ENCODE data around the gene ATL1.
"Not testable (repeated sequence)": the region's sequence is repeated elsewhere in the genome, so short reads cannot be mapped to it uniquely, and the experiment has no call there.

The ATL1 gene

DNA sequence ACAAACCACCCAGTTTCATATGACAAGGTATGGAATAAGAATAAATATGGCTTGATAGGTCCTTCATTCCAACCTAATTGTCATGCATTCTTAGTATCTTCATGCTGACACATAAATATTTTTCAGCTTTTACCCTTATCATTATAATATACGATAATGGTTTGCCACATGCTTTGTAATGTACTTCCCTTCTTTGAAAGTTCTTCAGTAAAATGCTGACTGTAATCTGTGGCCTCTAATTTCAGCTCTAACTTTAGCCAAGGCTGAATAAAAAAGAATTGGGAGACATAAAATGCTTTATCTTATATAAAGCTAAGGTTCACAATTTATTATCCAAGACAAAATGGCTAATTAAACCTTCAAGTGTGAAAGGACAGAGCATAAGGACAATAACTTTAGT is 24.9 kb upstream of the ATL1 start:
- no peak for DNase-seq (ENCODE audit: low read depth, low spot score)

GRCh38 chr14:50538034-50538433 is 21.9 kb upstream of the ATL1 start:
- DNase-seq (ENCODE audit: low read depth, low spot score): not testable (repeated sequence)

DNA sequence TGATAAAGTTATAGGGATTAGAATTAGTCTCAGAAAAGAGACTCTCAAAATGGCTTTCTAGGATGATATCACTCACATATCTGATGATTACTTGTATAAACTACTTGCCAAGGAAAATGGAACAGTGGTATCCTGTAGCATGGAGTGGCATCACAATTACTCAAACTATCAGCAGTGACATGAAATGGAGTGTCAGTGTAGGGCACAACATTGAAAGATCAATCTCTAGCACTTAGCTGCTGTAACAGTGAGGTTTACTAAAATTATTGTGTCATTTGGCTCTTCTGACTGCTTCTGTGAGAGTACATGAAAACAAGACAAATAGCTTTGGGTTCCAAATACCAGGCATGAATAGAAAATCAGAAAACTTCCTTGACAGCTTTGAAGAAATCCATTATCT is 20.9 kb upstream of the ATL1 start:
- DNase-seq (ENCODE audit: low read depth, low spot score): no peak

DNA sequence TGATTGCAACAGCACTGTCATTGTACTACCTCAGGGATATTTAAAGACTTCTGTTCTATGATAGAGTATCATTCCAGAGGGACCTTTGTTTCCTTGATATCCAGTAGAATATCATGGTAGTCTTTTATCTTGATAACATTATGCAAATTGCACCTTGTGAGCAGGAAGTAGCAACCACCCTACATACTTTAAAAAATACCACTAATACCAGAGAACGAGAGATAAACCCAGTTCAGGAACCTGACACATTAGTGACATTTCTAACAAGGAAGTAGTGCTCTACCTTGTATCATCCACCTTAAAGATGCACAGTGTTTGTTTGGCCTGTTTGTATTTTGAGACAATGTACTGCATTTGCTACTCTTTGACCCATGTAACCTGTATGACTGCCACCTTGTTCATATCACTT is 18.8 kb upstream of the ATL1 start:
- no peak for DNase-seq (ENCODE audit: low read depth, low spot score)

GRCh38 chr14:50542941-50543418 is 17.0 kb upstream of the ATL1 start:
- no peak for DNase-seq (ENCODE audit: low read depth, low spot score)

- no peak for DNase-seq (ENCODE audit: low read depth, low spot score)
Observed at GRCh38 chr14:50544911-50545310, 15.0 kb upstream of the ATL1 start.

DNA sequence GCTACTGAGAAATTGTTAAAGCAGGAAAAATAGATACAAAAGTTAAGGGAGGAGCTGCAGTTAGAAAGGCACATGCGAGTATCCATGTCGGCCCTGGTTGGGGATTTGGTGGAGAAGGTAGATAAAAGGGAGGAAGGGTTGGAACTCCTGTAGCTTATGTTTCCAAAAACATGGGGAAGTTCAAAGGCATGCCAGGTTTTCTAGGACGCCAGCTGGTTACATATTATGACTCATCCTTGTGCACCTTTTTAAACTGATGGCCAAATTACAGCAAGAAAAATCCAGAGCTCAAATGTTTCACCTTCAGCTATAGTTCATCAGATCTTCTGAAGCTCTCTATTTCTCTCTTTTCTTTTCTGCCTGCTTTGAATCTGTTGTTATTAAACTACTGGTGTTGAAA is 14.3 kb upstream of the ATL1 start:
- no peak for DNase-seq (ENCODE audit: low read depth, low spot score)

GRCh38 chr14:50550294-50550693 is 9.7 kb upstream of the ATL1 start:
- DNase-seq (ENCODE audit: low read depth, low spot score): peak; percentile 52

GRCh38 chr14:50551877-50552276 is 8.1 kb upstream of the ATL1 start:
- DNase-seq (ENCODE audit: low read depth, low spot score): no peak

- DNase-seq (ENCODE audit: low read depth, low spot score): not testable (repeated sequence)
Observed at GRCh38 chr14:50552796-50553195, 7.1 kb upstream of the ATL1 start.

DNA sequence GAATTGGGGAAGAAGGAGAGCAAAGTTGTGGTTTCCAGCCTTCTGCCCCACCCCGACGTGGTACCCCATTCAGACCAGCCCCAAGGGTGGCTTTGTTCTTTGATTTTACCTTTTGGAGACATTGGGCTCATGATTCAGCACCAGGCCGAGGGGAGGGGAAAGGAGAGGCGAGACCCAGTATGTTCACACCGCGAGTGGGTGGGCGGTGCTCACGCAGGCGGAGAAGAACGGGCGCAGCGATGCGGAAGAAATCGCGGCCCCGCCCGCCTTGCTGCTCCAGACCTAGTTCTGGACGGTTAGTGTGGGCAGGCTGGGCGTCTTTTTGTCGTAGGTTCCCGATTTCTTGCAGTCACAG is 963 bp downstream of the ATL1 start:
- no peak for DNase-seq (ENCODE audit: low read depth, low spot score)

GRCh38 chr14:50562841-50563240 is 2.9 kb downstream of the ATL1 start:
- DNase-seq (ENCODE audit: low read depth, low spot score): no peak

- no peak for DNase-seq (ENCODE audit: low read depth, low spot score)
Observed at GRCh38 chr14:50569714-50570274, 9.8 kb downstream of the ATL1 start.

GRCh38 chr14:50573862-50574261 is 13.9 kb downstream of the ATL1 start:
- DNase-seq (ENCODE audit: low read depth, low spot score): no peak

GRCh38 chr14:50575769-50576168 is 15.8 kb downstream of the ATL1 start:
- DNase-seq (ENCODE audit: low read depth, low spot score): no peak

DNA sequence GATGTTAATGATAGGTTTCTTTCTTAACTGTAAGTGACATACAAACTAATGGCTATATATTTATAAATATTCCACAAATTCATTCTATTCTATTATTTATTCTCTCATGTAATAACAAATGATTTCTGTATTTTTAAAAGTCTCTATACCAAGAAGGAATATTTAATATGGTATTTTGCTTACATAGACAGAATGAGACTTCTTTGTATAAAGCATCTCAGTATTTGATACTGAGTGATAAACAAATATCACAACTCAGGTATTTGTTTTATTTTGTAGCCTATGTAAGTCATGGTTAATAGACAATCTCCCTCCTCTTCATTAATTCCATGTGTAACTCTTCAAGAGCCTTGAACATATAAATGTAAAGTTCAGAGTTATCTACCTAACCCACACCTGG is 18.0 kb downstream of the ATL1 start:
- DNase-seq (ENCODE audit: low read depth, low spot score): no peak

- no peak for DNase-seq (ENCODE audit: low read depth, low spot score)
Observed at GRCh38 chr14:50578433-50578832, 18.5 kb downstream of the ATL1 start.

GRCh38 chr14:50590464-50590863 is 30.5 kb downstream of the ATL1 start:
- no peak for DNase-seq (ENCODE audit: low read depth, low spot score)

DNA sequence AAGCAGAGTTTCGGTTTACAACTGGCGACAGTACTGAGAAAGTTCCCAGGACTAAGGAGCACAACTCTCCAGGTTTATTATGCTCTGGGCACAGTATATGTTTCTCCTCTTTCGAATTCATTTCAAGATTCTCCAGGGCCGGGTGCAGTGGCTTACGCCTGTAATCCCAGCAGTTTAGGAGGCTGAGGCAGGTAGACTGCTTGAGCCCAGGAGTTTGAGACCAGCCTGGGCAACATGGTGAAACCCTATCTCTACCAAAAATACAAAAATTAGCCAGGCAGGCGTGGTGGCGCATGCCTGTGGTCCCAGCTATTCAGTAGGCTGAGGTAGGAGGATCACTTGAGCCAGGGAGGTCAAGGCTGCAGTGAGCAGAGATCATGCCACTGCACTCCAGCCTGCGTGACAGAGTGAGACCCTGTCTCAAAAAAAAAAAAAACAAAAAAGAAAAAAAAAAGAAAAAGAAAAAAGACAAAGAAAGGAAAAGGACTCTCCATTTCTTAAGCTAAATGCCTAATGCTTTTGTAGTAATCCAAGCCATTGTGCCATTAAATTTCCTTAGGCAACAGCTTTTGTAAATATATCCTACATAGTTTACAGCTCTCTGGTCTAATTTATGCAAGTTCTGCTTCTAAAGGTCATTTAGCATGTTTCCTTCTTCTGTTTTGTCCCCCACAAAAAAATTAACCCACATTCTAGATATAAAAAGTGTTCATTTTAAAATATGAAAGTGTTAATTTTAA is 34.8 kb downstream of the ATL1 start:
- peak; percentile 45 for DNase-seq (ENCODE audit: low read depth, low spot score)

DNA sequence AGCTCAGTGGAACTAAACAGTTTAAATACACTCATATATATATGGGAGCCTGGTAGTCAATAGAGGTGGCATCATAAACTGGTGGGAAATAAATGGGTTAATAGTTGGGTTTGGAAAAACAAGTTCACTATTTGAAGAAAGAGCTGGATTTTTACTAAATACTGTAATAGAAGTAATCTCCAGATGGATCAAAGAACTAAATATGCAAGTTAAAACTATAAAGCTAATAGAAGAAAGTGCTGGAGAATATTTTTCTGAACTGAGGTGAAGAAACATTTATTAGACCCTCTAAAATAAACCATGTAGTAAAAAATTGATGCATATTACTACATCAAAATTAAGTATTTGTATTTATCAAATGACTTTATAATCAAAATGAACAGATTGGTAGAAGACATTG is 38.8 kb downstream of the ATL1 start:
- no peak for DNase-seq (ENCODE audit: low read depth, low spot score)

DNA sequence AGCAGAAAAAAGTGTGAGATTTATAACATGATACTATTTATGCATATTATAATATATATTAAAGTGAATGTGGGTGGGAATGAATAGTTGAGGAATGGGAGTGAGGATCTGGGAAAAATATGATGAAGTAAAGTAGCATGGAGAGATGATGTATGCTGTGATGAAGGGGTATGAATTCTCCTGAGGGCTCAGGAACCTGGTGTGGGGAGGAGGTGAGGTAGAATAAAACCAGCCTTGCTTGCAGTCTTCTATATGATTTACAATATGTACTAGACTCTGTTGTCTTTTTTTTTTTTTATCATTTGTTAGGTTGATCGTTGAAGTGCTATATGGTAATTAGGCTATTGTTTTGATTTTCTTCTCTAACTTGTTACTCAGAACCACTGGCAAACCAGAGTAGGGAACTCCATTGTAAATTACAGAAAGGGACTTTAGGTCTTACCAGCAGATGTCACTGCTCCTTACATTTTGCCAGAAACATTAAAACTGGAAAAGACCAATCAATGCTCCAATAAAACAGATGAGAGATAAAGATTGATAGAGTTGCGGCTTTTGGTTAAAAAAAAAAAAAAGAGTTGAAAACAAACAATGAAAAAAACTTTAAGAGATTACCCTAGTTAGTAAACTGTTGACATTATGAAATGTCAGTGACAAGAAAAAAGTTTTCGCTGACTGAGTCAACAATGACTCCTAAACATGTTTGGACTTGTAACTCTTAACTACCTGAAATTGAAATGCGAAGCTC is 39.9 kb downstream of the ATL1 start:
- peak; percentile 39 for DNase-seq (ENCODE audit: low read depth, low spot score)

GRCh38 chr14:50600849-50601248 is 40.9 kb downstream of the ATL1 start:
- DNase-seq (ENCODE audit: low read depth, low spot score): peak; percentile 27

- DNase-seq (ENCODE audit: low read depth, low spot score): no peak
Observed at GRCh38 chr14:50601394-50601793, 41.4 kb downstream of the ATL1 start.

All from ELF-1 (cell line).